Endothelial cell of umbilical vein (primary cell): Measurements from ENCODE around the gene PROX1. TPM values are rescaled to one million over a fixed set of nuclear protein-coding genes. Genes with fewer than 3 reads are reported as not detected.

Source experiments
- BruUV-seq: library from RNA; stranded (reverse); fragments of 400-500 nt; replicated peaks from 2 replicates; lab custom pipeline; 2021; lab: Mats Ljungman, UMichigan
- CTCF ChIA-PET: fragments of 300-600, 350-600 bp; sonication (Branson Sonifier 250); formaldehyde crosslinking; loops from one replicate; lab custom pipeline; 2021; ENCODE audit warnings: antibody characterized with exemption, inconsistent platforms; lab: Charles Lee
- POLR2A ChIA-PET: fragments of 300-600, 350-600 bp; sonication (Branson Sonifier 250); formaldehyde crosslinking; loops from one replicate; lab custom pipeline; 2021; ENCODE audit warnings: antibody characterized with exemption, inconsistent platforms; lab: Charles Lee
- DNase-seq: peaks from one replicate; pipeline ENCODE4 v3.0.0-alpha.2; 2011; ENCODE audit warnings: low read depth, low spot score
- FAIRE-seq: peaks from 2 replicates; lab custom pipeline; 2011; peaks lifted over from hg19 to GRCh38; lab: Jason Lieb, UNC
- H2AFZ ChIP-seq: 2 replicates; pipeline ENCODE4 v1.6.0; 2012; ENCODE audit warnings: low read depth, low read length, control low read depth, inconsistent platforms
- H3K27ac ChIP-seq: 2 replicates; pipeline ENCODE4 v1.5.1; 2011; ENCODE audit warnings: low read depth, mild to moderate bottlenecking, control low read depth, low read length, moderate library complexity; ENCODE audit not compliant: insufficient read depth
- H3K27me3 ChIP-seq, 2 experiments: 2 replicates each; pipeline versions ENCODE4 v1.6.0 to v1.6.1; 2011; ENCODE audit warnings: low read length in 2 of 2, mixed read lengths in 1 of 2; ENCODE audit not compliant: control insufficient read depth in 2 of 2, insufficient read depth in 2 of 2
- H3K36me3 ChIP-seq, 2 experiments: 2 replicates in 1 of 2; 3 replicates in 1 of 2; pipeline ENCODE4 v1.5.1; 2011; ENCODE audit warnings: low read length in 2 of 2, mild to moderate bottlenecking in 1 of 2, moderate library complexity in 1 of 2; ENCODE audit not compliant: control insufficient read depth in 2 of 2, insufficient read depth in 2 of 2; ENCODE audit errors: extremely low read depth in 1 of 2
- H3K4me1 ChIP-seq: 3 replicates; pipeline ENCODE4 v1.5.1; 2011; ENCODE audit warnings: mild to moderate bottlenecking, low read length; ENCODE audit not compliant: control insufficient read depth, insufficient read depth; ENCODE audit errors: extremely low read depth
- H3K4me2 ChIP-seq: 2 replicates; pipeline ENCODE4 v1.6.1; 2011; ENCODE audit warnings: low read length, control low read depth, mixed read lengths; ENCODE audit not compliant: insufficient read depth
- H3K4me3 ChIP-seq, 3 experiments: fragments of 200-600 bp in 1 of 3; sonication (generic), shearing (Covaris generic) in 1 of 3; replicated peaks in 1 of 3; 2 replicates each; pipeline ENCODE4 v1.5.1; 2011 to 2016; ENCODE audit warnings: control low read depth in 3 of 3, low read length in 3 of 3, mild to moderate bottlenecking in 2 of 3, inconsistent platforms in 1 of 3, low read depth in 1 of 3, moderate library complexity in 1 of 3; ENCODE audit not compliant: insufficient read depth in 1 of 3
- H3K79me2 ChIP-seq: 2 replicates; pipeline ENCODE4 v1.6.0; 2012; ENCODE audit warnings: low read length, inconsistent platforms; ENCODE audit not compliant: control insufficient read depth, insufficient read depth
- H3K9ac ChIP-seq: replicated peaks from 2 replicates; pipeline ENCODE3; 2011; ENCODE audit warnings: low read length, control low read depth; ENCODE audit not compliant: insufficient read depth; ENCODE audit errors: extremely low read depth
- H3K9me1 ChIP-seq: replicated peaks from 3 replicates; pipeline ENCODE4 v1.6.0; 2011; ENCODE audit warnings: mild to moderate bottlenecking, low read length; ENCODE audit not compliant: control insufficient read depth, insufficient read depth; ENCODE audit errors: extremely low read depth
- H3K9me3 ChIP-seq: replicated peaks from 2 replicates; pipeline ENCODE4 v1.5.1; 2012; ENCODE audit warnings: low read length, inconsistent platforms; ENCODE audit not compliant: control insufficient read depth, insufficient read depth
- H4K20me1 ChIP-seq: replicated peaks from 2 replicates; pipeline ENCODE3; 2011; ENCODE audit warnings: mild to moderate bottlenecking, low read length; ENCODE audit not compliant: control insufficient read depth, insufficient read depth; ENCODE audit errors: extremely low read depth
- EZH2 ChIP-seq: IDR thresholded peaks from 2 replicates; pipeline ENCODE4 v1.6.1; 2012; ENCODE audit warnings: borderline replicate concordance, low read depth, mild to moderate bottlenecking, moderate library complexity, low read length, inconsistent platforms; ENCODE audit not compliant: severe bottlenecking
- FOS ChIP-seq: IDR thresholded peaks from 2 replicates; pipeline ENCODE4 v1.6.1; 2011; ENCODE audit warnings: mild to moderate bottlenecking, low read length, moderate library complexity, borderline replicate concordance; ENCODE audit not compliant: insufficient read depth
- GATA2 ChIP-seq: IDR thresholded peaks from 2 replicates; pipeline ENCODE4 v1.7.0; 2011; ENCODE audit warnings: low read depth, mild to moderate bottlenecking, moderate library complexity, mixed read lengths, low read length; ENCODE audit not compliant: insufficient read length, insufficient read depth
- JUN ChIP-seq: IDR thresholded peaks from 2 replicates; pipeline ENCODE4 v1.6.1; 2011; ENCODE audit warnings: borderline replicate concordance, low read depth; ENCODE audit not compliant: insufficient read length, insufficient read depth
- MYC ChIP-seq: IDR thresholded peaks from one replicate; pipeline ENCODE4 v1.6.1; 2011; ENCODE audit warnings: mild to moderate bottlenecking, low read depth, low read length
- POLR2A ChIP-seq: IDR thresholded peaks from 2 replicates; pipeline ENCODE4 v1.6.1; 2012; ENCODE audit warnings: low read depth, mild to moderate bottlenecking, control low read depth, low read length
- POLR2AphosphoS5 ChIP-seq: IDR thresholded peaks from 2 replicates; pipeline ENCODE4 v1.6.1; 2012; ENCODE audit warnings: low read depth, mild to moderate bottlenecking, control low read depth, low read length, moderate library complexity; ENCODE audit not compliant: insufficient read depth
- dilution Hi-C: fragments of 300-500 bp; cut with MboI; formaldehyde crosslinking; loops from one replicate; pipeline ENCODE4 v1.15.0; 2019; ENCODE audit warnings: low sequenced_read_pairs; ENCODE audit not compliant: extremely low pct_ligation_motif_present
- intact Hi-C: fragments of 100-400 bp; cut with micrococcal nuclease; formaldehyde crosslinking; loops from one replicate; pipeline ENCODE4 v1.10.0; 2022
- polyA plus RNA-seq, 4 experiments: library from polyadenylated mRNA; depleted of rRNA in 3 of 4; stranded (reverse) in 3 of 4; unstranded in 1 of 4; fragments of >200 nt; gene quantifications; 2 replicates each; pipeline versions ENCODE4 v1.2.1 to v1.2.3, GENCODE V29; 2011 to 2012; ENCODE audit warnings: missing spikeins in 1 of 4
- total RNA-seq: library from RNA; stranded (reverse); gene quantifications from 2 replicates; pipeline ENCODE4 v1.2.3, GENCODE V29; 2021
- TF ChIP-seq, protein P1 (sequence below), 2 donors: IDR thresholded peaks; 1 replicate in 1 of 2; 2 replicates in 1 of 2; pipeline ENCODE4 v1.5.1; 2011; ENCODE audit warnings: low read length in 2 of 2, mild to moderate bottlenecking in 2 of 2, moderate library complexity in 2 of 2, control low read depth in 1 of 2, inconsistent platforms in 1 of 2, low read depth in 1 of 2; ENCODE audit not compliant: insufficient read depth in 1 of 2; ENCODE audit errors: extremely low read depth in 1 of 2
- TF ChIP-seq, protein P2 (sequence below): IDR thresholded peaks from 2 replicates; pipeline ENCODE4 v1.6.1; 2011; ENCODE audit not compliant: insufficient read depth, insufficient read length

Gene PROX1
- total and polyA plus RNA-seq, 2 donors (not counting 3 experiments of a cell fraction or from before 2014, with no cell fraction given) = 2.2 to 4.0 TPM

DNA sequence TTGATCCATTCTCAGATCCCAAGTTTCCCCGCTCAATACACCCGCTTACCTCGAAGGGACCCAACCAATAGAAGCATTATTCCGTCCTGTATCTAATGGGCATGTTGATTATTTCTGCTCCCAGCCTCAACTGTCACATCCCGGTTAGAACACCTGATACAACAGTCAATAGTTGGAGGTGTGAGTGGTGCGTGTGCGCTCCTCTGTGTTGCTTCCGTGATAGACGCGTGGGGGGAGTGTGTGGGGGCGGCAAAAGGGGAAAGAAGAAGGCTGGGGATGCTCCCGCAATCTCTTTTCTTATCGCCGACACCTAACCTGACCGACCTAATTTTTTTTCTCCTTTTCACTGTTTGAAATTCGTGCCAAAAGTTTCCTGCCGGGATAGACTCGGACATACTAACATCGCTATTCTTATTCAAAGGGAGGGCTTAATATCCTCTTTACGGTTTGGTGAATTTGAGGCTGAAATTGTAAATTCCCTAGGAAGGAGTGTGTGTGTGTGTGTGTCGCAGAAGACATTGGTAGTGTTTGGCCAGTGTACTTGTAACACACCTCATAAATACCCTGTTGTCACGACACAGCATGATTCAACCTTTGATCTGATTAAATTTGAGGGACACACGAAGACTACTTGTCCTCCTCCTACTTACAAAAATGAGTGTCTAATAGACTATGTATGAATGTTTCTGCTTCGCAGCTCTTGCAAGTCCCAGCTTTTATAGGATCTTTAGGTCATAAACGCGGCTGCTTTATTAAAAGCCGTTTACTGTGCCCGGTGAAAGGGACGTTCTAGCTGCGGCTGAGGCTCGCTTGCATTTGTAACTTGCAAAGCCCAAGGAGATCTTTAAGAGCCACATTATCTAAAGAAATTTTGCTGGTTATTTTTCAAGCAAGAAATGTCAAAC, 1.5 kb upstream of the PROX1 start:
- Histone ChIP-seq H3K9me1 (no peaks in the 10 kb centered on the region), H3K36me3 (no peaks in the 10 kb centered on the region), H4K20me1 (no peaks in the 10 kb centered on the region), H3K4me3 (no peak overlapping the region), H3K27me3 (peaks cover 34 to 47% of the 10 kb centered on the region in 2 experiments), H3K27ac (no peak overlapping the region), H3K4me1 (peaks cover 19% of the 10 kb centered on the region), H3K4me2 (no peak overlapping the region), H3K9ac (no peak overlapping the region), H3K79me2 (no peaks in the 10 kb centered on the region), H2AFZ (no peak overlapping the region), H3K9me3 (no peaks in the 10 kb centered on the region)
- intact Hi-C loops = loop anchor here (5.0 kb wide), 4 partner anchors 346 to 1581 kb away; partner anchors contain the start of gene KCTD3
- peak; percentile 21 for FAIRE-seq
- dilution Hi-C loops = no loop called here
- TF ChIP-seq POLR2A (no peak), EZH2 (peak; percentile 91)
- CTCF ChIA-PET = interaction anchor here (2.3 to 4.4 kb wide), 2 partner anchors 9 to 138 kb away, joined by 17 to 48 read pairs; no protein-coding TSS in a partner anchor
- no TSS peak for BruUV-seq
- POLR2A ChIA-PET = no interaction called here
- DNase-seq = no peak

DNA sequence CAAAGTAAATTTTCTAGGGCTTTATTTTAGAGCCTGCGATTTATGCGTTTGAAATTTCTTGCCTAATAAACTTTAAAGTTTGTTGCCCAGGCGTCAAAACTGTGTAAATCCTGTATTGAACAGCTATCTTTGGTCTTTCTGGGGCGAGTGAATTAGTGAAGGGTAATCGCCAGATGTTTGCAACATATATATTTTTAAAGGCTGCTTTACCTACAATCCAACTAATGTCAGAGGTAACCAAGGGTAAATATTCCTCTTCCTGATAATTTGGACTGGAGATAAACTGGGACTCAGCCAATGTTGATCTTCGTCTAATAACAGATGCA, 885 bp upstream of the PROX1 start:
- intact Hi-C loops (loop anchor here (1.0 to 5.0 kb wide), 6 partner anchors 15 to 1580 kb away; partner anchors contain the start of gene KCTD3), dilution Hi-C loops (no loop called here)
- Histone ChIP-seq H3K4me1 (peaks cover 19% of the 10 kb centered on the region), H3K27me3 (peaks cover 34 to 47% of the 10 kb centered on the region in 2 experiments), H3K27ac (no peak overlapping the region), H3K9me1 (no peaks in the 10 kb centered on the region), H4K20me1 (no peaks in the 10 kb centered on the region), H3K4me3 (peak overlapping the region; percentile 29 to 45 (median 33)), H3K4me2 (peak overlapping the region; percentile 75), H3K79me2 (no peaks in the 10 kb centered on the region), H3K36me3 (no peaks in the 10 kb centered on the region), H3K9me3 (no peaks in the 10 kb centered on the region), H2AFZ (no peak overlapping the region), H3K9ac (no peak overlapping the region)
- DNase-seq (no peak), FAIRE-seq (no peak)
- TF ChIP-seq POLR2A (no peak), EZH2 (no peak), FOS (no peak), MYC (no peak), JUN (no peak), POLR2AphosphoS5 (no peak), GATA2 (no peak)
- TF ChIP-seq, protein P1, sequence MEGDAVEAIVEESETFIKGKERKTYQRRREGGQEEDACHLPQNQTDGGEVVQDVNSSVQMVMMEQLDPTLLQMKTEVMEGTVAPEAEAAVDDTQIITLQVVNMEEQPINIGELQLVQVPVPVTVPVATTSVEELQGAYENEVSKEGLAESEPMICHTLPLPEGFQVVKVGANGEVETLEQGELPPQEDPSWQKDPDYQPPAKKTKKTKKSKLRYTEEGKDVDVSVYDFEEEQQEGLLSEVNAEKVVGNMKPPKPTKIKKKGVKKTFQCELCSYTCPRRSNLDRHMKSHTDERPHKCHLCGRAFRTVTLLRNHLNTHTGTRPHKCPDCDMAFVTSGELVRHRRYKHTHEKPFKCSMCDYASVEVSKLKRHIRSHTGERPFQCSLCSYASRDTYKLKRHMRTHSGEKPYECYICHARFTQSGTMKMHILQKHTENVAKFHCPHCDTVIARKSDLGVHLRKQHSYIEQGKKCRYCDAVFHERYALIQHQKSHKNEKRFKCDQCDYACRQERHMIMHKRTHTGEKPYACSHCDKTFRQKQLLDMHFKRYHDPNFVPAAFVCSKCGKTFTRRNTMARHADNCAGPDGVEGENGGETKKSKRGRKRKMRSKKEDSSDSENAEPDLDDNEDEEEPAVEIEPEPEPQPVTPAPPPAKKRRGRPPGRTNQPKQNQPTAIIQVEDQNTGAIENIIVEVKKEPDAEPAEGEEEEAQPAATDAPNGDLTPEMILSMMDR (IDR thresholded peaks at IDR 0.05; ENCODE audit: extremely low read depth in 1 of 2, insufficient read depth in 1 of 2, low read depth in 1 of 2, low read length in 2 of 2) = no peak
- TF ChIP-seq, protein P2, sequence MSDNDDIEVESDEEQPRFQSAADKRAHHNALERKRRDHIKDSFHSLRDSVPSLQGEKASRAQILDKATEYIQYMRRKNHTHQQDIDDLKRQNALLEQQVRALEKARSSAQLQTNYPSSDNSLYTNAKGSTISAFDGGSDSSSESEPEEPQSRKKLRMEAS = no peak
- ChIA-PET CTCF (interaction anchor here (0.9 to 4.4 kb wide), 5 partner anchors 9 to 742 kb away, joined by 3 to 48 read pairs (median 4); no protein-coding TSS in a partner anchor), POLR2A (interaction anchor here (1.3 kb wide), 2 partner anchors 9 to 145 kb away, joined by 7 to 25 read pairs; no protein-coding TSS in a partner anchor)
- TSS peak; percentile 76 for BruUV-seq
